ENCODE measurements around the gene WDFY4. TPM values are rescaled to one million over a fixed set of nuclear protein-coding genes. Genes with fewer than 3 reads are reported as not detected.

The WDFY4 gene
- total RNA-seq, 1 experiment from 2014 or later, result not detected

DNA sequence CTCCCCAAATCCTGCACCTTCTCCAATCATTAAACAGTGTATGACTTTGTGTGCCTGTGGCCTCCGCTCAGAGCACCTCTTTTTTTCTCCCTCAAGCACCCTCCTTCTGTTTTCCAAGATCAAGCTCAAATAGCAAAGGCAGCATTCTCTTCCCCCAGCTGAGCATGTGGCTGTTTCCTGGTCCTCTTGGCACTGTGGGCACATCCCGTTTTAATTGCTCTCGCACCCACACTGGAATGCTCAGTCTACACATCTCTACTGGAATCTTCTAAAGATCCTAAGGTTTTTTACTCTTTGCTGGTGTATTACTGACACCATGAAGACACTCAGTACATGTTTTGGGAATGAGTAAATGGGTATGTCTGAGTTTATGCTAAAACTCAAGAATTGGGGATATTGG is 107.4 kb downstream of the WDFY4 start:
- no peak for DNase-seq (ENCODE audit: low read depth)

- peak; percentile 25 for DNase-seq (ENCODE audit: low read depth)
These were observed 108.0 kb downstream of the WDFY4 start for GRCh38 chr10:48792687-48793096.

GRCh38 chr10:48794074-48794473 is 109.4 kb downstream of the WDFY4 start:
- no peak for DNase-seq (ENCODE audit: low read depth)

DNA sequence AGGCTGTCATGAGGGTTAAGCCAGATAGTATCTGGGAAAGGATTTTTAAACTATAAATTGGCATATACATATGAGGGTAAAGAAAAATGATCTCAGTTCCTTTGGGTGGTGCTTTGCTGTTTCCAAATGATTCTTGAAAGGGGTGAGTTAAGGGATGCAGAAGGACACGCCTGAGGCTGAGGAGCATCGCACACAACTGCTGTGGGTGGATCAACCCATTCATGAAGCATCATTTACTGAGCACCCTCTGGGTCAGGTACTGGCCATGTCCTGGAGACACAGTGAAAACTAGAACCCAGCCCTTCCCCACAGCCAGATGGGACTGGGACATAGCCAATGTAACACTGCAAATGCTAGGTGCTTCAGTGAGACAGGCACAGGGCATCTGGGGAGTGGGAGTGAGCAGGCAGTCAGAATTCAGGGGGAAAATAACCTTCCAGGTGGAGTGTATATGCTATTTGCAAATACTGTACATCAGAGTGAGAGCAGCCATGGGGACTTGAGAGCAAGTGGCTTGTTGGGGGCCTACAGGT is 112.1 kb downstream of the WDFY4 start:
- no peak for DNase-seq (ENCODE audit: low read depth)

GRCh38 chr10:48797830-48798229 is 113.2 kb downstream of the WDFY4 start:
- DNase-seq (ENCODE audit: low read depth), result no peak

DNA sequence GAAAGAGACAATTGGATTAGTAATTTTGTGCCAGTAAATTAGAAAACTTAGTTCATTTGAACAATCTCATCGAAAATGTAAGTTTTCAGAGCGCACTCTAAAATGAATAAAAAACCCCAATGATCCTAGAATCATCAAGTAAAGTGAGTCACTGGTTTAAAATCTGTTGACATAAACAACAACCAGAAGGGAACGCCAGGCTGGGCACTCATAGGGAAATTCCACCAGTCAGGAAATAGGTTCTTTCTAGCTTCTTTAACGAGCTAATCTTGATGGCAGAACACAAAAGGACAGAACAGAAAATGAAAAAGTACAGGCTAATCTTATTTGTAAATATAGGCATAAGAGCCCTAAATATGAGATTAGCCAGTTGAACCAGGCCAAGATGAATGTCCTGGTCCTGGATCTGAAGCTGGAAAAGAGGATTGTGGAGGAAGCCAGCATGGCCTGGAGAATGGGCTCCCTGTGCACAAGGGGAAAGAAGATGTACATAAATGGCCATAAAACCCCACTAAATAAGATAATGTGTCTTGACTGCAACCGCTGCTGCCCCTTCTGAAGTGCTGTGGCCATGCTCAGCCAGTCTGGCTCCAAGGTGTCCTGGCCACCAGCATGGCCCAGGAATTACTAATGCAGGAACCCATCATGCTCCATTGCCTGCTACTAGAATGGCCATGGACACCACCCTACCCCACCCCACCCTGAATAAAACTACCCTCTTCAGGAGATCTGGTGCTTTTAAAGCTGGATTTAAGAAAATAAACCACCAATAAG is 114.0 kb downstream of the WDFY4 start:
- no peak for DNase-seq (ENCODE audit: low read depth)

DNA sequence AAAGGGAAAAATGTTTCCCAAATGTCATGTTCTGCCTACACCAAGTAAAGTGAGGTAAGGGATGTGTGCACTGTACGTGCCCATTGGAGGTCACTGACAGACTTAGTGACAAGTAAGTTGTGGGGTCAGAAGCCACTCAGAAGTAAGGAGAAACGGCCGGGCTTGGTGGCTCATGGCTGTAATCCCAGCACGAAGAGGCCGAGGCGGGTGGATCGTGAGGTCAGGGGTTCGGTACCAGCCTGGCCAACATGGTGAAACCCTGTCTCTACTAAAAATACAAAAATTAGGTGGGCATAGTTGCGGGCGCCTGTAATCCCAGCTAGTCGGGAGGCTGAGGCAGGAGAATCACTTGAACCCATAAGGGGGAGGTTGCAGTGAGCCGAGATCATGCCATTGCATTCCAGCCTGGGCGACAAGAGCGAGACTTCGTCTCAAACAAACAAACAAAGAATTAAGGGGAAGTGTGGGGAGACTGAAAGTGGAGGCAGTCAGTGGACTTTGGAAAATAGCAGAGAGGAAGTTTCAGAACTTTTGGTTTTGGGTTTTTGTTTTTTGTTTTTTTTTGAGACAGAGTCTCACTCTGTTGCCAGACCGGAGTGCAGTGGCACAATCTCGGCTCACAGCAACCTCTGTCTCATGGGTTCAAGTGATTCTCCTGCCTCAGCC is 114.8 kb downstream of the WDFY4 start:
- DNase-seq (ENCODE audit: low read depth), result no peak

DNA sequence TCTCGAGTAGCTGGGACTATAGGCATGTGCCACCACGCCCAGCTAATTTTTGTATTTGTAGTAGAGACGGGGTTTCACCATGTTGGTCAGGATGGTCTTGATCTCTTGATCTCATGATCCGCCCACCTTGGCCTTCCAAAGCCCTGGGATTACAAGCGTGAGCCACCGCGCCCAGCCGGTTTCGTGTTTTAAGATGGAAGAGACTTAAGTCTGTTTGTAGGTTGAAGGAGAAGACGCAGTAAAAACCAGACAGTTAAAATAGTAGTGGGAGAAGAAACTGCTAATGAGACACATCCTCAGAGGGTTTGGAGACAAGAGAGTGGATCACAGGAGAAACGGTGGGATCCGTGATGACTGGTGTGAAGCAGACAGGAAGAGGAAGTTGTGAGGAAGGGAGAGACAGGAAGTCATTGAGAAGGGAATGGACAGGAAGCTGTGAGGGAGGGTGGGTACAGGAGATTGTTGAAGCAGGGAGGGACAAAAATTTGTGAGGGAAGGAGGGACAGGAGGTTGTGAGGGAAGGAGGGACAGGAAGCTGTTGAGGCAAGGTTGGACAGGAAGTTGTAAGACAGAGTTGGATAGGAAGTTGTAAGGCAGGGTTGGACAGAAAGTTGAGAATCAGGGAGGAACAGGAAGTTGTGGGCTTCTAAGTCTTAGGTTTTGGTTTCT is 115.5 kb downstream of the WDFY4 start:
- no peak for DNase-seq (ENCODE audit: low read depth)

DNA sequence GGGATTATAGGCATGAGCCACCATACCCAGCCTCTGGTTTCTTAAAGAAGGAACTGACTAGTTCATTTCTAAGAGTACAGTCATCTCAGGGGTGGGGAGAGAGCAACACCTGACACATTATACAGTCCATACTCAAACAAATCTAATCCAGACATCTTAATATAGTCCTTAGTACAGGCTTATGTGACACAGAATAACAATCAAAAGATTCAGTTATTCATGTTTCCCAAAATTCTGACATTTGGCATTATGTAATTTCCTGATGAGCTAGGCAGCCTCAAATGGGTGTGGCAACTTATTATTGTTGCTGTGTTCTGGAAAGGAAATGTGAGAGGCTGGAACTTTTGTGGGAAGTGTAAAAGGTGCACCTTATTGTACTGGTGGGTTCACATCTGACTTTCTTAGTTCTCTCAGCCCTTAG is 116.3 kb downstream of the WDFY4 start:
- no peak for DNase-seq (ENCODE audit: low read depth)

DNA sequence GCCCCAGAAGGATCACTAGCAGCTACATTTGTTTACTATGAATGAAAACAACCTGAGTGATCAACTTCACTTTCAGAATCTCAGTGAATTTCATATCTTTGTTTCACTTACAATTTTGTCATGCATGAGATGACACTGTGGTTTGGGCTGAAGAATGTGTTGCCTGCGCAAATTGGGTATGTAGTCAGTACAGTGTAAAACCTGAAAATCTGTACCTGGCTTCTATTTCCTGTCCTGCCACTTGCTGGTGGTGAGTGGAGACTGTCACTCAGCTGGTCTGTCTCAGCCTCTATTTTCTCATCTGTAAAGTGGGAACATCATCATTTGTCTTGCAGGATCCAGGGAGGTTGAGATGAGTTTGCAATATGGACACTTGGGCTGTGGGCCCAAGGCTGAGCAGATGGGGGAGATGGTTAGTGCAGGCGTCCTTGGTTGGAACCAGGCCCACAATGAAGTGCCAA is 118.0 kb downstream of the WDFY4 start:
- DNase-seq (ENCODE audit: low read depth), result no peak

- no peak for DNase-seq (ENCODE audit: low read depth)
These were observed 119.3 kb downstream of the WDFY4 start for GRCh38 chr10:48803801-48804584.

DNA sequence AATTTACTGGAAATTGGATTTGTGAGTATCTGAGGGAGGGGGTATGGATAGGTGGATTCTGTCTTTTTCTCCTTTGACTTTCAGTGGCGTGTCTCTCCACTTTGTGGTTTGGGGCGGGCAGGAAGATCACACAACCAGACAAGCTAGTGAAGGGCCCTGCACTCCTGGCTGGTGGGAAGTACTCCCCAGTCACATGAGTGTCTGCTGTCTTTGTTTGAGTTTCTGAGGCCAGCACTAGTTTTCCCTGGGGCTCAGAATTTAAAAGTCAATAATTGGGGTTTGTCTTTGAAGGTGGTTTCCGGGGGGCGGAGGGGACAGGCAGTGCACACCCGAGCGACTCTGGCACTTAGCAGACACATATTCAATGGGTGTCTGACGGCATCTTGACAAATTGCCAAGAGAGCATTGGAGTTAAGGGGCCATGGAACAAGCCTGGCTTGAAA is 120.1 kb downstream of the WDFY4 start:
- DNase-seq (ENCODE audit: low read depth), result no peak

DNA sequence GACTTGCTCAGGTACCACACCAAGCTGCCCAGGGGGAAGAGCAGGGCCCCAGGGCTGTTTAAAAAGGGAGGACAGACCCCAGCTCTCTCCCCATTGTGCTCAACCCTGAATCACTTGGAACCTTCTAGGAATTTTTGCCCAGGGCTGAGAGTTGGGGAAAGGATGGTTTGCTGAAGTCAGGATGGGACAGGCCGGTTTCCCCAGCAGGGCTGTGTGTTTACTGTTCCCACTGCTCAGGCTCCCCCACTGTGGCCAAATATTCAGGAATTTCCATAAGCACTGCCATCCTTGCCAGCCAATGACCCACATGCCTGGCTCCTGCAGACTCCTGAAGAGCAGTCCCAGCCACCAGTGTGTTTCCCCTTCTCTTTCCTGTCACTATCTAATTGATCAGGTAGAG is 120.7 kb downstream of the WDFY4 start:
- no peak for DNase-seq (ENCODE audit: low read depth)

- no peak for DNase-seq (ENCODE audit: low read depth)
These were observed 121.2 kb downstream of the WDFY4 start for GRCh38 chr10:48805848-48806247.

DNA sequence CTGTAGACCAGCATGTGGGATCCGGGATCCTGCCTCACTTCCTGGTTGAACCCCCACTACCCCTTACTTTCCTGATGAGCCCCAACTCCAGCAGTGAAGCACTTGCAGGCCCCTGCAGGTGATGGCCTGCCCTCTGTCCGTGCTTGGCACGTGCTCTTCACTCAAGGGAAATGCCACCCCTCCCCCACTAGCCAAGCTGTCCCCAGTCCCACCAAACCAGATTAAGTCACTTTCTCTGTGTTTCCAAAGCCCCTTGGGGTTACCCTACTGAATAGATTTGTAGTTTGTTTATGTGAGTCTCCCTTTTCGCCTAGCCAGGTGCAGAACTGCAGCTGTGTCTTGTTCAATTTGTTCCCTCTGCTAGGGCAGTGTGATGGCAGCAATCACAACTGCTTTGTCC is 121.7 kb downstream of the WDFY4 start:
- no peak for DNase-seq (ENCODE audit: low read depth)

DNA sequence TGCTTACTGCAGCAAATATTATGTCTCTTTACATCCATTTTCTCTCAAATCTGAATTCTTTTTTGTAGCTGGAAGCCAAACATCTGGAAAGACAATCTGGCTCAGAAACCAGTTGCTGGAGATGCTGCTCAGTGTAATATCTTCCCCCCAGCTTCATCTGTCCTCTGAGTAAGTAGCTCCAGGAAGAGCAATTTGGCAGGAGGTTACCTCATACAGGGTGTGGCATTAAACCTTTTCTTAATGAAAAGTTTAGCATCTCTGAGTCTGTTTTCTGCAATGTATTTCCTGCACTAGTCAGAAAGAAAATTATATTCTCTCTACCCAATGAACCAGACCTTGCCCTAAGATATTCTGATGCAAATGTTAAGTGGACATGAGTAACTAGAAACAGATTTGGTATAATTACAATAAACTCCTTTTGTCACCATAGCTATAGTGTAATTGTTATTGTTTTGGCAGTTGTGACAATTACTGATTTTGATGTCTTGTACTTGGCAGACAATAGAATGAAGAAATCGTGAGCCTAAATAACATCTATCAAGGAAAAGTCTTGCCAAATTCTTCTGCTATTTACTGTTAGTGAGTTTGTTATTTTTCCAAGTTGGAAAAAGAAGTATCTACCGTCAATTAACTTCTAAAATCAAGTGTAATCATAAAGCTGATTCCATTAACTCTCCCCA is 123.3 kb downstream of the WDFY4 start:
- no peak for DNase-seq (ENCODE audit: low read depth)

- no peak for DNase-seq (ENCODE audit: low read depth)
These were observed 124.6 kb downstream of the WDFY4 start for GRCh38 chr10:48809261-48809660.

GRCh38 chr10:48811461-48811860 is 126.8 kb downstream of the WDFY4 start:
- DNase-seq (ENCODE audit: low read depth), result no peak

GRCh38 chr10:48811917-48812316 is 127.2 kb downstream of the WDFY4 start:
- DNase-seq (ENCODE audit: low read depth), result no peak

- no peak for DNase-seq (ENCODE audit: low read depth)
These were observed 128.6 kb downstream of the WDFY4 start for GRCh38 chr10:48813291-48813690.

DNA sequence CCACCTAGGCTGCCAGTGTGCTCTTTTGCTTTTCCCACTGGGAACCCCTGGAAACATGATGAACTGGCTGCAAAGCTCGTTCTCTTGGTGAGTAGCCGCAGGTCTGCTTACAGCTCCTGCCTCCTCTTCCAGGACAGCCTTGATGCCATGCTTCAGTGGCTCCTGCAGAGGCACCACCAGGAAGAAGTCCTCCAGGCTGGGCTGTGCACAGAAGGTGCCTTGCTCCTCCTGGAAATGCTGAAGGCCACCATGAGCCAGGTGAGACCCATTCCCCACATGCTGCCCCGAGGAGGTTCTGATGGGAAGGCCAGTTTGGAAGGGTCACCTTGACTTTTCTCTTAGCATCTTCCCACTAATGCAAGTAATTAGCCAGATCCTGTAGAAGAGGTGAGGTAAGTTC is 129.2 kb downstream of the WDFY4 start:
- no peak for DNase-seq (ENCODE audit: low read depth)

All from Daoy (cell line).